Astrocyte (in vitro differentiated cells and primary cell): ENCODE measurements around the gene ABCA1.

Experiments
- CTCF ChIP-seq: IDR thresholded peaks from 2 replicates; pipeline ENCODE4 v1.5.1; 2011; ENCODE audit warnings: low read depth, mild to moderate bottlenecking, inconsistent platforms, low read length, moderate library complexity; ENCODE audit not compliant: insufficient read depth
- EZH2 ChIP-seq: IDR thresholded peaks from 2 replicates; pipeline ENCODE4 v1.6.1; 2012; ENCODE audit warnings: mild to moderate bottlenecking, low read length, inconsistent platforms; ENCODE audit not compliant: insufficient read depth

GRCh38 chr9:104819033-104819432, 108.9 kb downstream of the ABCA1 start:
- no peak for TF ChIP-seq EZH2
- TF ChIP-seq CTCF, result no peak
